GM21360 (cell line): ENCODE data around the gene SEL1L.
A peak's percentile ranks its signal among the peaks of the same experiment; 100 is the strongest.
"Not testable (repeated sequence)": the region's sequence is repeated elsewhere in the genome, so short reads cannot be mapped to it uniquely, and the experiment has no call there.

Experiments
- ATAC-seq: cut with Tn5 transposase; IDR thresholded peaks from one replicate; pipeline ENCODE4 v1.9.1; 2021; ENCODE audit warnings: mild to moderate bottlenecking, moderate library complexity; ENCODE audit not compliant: unreplicated experiment

The SEL1L gene

DNA sequence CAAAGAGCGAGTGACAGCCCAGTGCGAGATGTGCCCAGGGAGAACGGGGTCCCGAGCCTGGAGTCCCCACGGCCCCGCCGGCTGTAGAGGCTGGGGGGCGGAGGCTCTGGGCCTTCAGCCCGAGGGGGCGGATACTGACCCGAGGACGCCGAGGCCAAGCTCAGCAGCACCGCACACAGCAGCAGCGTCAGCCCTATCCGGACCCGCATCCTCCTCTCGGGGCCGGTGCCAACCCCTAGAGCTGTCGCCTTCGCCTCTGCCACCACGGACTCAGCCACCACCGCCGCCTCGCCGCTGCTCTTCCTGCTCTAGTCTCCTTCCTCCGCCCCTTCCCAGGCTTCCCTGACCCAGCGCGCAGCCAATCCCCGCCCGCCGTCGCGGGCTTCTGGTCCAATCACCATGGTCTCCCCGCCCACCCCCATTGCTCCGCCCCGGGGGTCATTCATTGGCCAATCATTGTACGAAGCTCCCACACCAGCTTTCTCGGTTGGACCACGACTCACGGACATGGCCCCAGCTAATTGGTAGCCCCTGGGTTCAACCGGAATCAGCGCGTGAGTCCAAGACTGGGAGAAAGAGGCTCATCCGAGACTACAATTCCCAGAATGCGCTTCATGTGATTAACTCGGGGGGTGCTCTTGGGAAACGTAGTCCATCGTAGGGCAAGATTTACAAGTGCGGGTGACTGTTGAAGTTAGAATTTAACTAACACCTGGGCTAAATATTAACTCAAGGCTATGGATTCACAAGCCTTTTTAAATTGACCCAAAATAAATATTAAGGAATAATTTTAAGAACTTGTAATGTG, at the start of gene SEL1L:
Gene SEL1L (minus strand): TSS at position 318 of the 808 bp plus-strand sequence. CDS start 109 bp downstream, at position 209.
- peak; percentile 94 for ATAC-seq

DNA sequence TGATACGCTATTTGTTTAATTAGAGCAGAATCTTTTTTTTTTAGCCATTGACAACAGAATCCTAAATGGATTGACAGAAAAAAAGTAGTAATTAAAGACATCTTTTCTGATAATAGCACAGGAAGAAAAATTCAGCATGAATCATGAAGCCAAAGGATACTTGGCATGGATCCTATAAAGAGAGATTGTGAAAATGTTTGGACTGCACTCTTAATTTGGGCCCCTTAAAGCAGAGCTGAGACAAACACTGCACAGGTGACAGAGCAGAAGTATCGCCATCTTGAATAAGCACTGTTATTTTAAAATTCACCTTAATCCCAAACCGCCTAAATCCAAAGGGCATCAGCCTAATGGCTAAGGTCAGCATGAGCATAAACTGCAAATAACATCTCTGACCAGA, 48.8 kb upstream of the SEL1L start:
- ATAC-seq, result no peak

DNA sequence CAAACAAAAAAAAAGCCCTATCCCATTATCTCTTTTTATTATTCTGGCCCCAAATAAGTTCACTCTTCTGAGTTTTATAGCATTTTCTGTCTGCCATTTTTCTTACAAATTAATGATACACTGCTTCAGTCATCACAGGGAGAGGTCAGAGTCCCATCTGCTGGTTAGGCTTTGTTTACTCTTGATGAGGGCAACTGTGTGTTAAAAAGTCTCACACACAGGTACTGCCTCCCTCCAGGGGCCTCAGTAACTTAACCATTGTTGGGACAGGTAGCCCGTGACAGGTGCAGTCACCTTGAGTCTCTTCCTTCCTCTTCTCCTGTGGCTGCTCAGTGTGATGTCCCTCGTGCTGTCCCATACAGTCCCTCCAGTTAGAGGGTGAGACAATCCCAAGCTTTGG, 45.5 kb upstream of the SEL1L start:
- no peak for ATAC-seq

DNA sequence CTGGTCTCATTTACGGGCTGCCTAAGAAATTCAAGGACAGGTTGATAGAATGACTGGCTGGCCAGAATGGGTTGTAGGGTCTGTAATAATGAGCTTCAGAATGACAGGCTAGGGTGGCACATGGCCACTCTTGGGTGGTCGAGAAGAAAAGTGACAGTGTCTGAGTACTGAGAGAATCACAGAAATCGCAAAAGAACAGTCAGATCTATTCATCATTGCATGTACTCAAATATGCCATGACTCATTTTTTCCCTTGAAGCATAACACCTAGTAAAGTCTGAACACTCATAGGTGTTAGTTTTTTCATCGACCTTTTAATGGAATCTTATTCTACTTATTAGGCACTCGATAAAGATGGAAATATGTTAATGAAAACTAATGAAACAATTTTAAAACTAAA, 37.8 kb upstream of the SEL1L start:
- no peak for ATAC-seq

DNA sequence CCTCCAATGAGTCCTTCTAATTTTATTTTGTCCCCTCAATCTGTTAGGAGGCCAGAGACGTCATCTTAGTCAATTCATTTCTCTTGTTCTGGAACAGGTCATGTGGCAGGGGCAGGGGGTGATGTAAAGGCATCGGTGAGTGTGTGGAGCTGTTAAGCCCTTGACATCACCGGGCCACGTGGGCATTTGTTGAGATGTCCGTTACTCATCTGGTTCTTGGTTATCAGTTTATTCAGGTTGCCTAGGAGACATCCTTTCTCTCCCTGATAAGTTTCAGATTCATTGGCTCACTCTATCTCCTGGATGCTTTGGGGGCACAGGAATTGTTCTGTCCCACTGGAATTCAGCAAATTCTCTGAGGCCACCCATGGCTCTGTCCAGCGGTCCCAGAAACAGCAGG, 33.6 kb upstream of the SEL1L start:
- no peak for ATAC-seq

DNA sequence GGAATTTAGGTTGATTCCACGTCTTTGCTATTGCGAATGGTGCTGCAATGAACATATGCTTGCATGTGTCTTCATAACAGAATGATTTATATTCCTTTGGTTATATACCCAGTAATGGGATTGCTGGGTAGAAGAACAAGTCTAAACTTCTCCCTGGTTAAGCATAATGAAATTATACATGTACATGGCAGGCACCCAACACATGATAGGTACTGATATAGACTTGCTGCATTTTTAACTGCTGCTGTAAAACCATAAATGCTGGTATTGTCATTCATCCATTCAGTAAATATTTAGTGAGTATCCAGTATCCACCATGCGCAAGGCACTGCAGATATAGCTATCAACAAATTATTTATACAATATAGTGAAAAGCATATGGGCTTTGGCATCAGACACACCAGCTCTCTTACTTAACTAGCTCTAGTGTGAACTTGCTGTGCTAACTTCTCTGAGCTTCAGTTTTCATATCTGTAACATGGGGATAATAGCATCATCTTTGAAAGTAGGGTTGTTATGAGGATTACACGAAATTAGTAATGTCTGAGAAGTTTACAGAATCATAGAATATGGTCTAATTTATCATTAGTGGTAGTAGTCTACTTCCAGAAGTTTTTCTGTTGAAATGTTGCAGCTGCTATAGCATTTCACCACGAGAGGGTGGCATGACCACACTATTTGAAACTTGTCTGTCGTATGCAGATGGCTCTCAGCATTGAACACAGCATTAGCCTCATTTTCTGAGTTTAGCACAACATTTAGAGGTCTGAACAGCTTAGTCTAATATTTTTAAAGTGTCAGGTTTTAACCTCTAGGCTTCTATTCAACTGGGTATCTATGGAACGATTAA, 32.0 kb upstream of the SEL1L start:
- ATAC-seq, result peak; percentile 84

DNA sequence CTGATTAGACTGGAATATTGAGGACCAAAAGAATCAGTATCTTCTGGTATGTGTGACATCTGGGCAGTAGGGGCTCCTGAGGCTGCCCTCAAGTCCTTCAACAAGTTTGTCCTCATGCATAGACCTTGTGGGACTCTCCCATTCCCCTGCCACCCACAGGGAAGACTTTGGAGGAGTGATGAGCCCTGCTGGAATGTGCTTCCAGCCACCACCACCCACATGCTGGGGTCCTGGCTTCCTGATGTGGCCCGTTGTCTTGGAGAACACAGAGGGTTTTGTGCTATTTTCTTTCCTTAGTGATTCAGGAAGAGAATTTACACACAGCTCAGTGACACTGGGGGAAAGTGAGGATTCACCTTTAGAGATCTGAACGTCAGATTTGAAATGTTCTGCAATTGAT, 29.2 kb upstream of the SEL1L start:
- ATAC-seq, result no peak

DNA sequence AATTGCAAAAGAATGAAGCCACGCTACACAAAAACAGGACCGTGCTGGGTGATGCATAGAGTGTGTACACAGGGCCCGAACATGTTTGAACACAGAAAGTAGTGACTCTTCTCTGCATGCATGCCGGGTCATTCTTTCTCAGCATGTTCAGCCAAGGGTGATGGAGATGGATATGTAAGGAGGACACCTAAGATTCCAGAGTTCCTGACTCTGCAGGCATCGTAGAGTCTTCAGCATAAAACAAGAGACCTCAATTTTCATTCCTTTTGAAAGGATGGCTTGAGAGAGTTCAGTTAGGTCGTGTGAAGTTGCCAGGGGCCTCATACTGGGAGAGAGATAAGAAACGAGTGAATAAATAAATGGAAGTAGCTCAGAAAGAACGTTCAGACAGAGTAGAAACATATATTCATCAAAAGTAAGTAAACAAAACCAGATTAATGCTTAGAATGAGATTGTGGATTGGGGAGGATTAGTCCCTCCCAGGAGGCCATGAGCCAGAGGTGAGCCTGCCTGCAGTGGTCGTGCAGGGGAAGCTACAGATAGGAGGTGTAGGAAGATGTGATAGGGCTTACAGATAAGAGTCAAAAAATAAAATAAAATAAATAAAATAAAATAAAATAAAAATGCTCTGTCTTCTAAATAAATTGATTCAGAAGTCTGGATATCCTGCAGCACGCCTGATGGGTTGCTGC, 27.6 kb upstream of the SEL1L start:
- no peak for ATAC-seq

DNA sequence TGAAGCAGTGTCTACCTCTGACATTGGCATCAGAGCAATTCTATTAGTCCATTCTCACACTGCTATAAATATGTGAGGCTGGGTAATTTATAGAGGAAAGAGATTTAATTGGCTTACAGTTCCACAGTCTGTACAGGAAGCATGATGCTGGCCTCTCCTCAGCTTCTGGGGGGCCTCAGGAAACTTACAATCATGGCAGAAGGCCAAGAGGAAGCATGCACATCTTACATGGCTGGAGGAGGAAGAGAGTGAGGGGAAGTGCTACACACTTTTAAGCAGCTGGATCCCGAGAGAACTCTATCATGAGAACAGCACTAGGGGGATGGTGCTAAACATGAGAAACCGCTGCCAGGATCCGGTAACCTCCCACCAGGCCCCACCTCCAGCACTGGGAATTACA, 25.7 kb upstream of the SEL1L start:
- ATAC-seq, result no peak

DNA sequence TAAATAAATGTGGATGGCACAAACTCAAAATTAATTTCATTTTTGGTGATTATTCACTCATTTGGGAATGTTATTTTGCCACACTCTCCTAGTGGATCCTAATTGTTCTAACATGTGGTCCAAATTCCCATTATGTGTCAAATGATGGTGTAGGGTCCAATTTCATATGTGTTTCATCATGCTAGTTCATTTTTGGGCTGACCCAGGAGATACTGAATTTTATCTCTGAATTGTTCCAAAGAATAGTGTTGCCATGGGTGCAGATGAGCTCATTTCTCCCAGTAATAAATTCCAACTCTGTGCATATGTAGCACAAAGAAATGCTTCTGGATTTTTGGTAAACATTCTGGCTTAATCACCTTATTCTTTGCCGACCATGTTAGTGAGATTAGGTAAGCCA, 23.5 kb upstream of the SEL1L start:
- ATAC-seq, result no peak

DNA sequence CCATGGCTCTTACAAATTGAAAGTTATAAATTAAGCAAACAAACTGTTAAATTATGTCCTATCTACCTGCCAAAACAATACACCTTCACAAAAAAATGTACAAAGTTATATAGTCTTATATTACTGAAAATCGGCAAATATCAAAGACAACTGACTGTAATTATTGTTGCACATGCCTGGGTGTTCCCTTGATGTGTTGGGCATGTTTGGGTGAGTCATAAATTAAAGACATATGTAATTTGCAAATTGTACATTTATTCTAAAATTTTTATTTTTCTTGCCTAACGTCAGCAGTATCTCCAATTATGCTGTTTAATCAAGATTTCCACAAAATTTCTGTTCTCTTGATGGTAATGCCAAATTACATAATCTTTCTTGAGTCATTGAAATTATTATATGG, 22.0 kb upstream of the SEL1L start:
- ATAC-seq, result no peak

DNA sequence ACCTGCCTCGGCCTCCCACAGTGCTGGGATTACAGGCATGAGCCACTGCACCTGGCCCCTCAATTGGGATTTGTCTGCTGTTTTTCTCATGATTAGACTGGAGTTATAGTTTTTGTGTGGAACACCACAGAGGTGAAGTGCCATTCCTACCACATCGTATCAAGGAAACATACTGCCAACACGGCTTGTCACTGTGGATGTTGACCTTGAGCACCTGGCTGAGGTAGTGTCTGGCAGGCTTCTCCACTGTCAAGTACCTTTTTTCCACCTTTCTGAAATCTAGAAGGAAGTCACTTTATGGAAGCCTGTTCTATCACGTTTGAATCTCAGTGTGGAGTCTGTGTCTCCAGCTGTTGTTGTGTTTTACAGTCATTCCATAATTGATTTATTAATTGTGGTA, 21.4 kb upstream of the SEL1L start:
- no peak for ATAC-seq

DNA sequence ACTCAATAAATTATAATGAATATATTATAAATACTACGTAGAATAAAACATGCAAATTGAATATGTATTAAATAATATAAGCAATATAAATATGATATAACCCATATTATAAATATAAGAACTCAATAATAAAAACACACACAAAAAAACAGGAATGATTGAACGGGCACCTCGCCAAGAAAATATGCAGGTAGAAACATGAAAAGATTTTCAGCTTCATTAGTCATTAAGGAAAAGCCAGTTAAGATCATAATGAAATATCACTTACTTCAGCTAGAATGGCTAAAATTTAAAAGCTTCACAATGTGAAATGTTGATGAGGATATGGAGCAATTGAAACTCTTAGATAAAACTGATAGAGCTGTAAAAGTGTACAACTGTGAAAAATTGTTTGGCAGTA, 17.8 kb upstream of the SEL1L start:
- ATAC-seq, result no peak

DNA sequence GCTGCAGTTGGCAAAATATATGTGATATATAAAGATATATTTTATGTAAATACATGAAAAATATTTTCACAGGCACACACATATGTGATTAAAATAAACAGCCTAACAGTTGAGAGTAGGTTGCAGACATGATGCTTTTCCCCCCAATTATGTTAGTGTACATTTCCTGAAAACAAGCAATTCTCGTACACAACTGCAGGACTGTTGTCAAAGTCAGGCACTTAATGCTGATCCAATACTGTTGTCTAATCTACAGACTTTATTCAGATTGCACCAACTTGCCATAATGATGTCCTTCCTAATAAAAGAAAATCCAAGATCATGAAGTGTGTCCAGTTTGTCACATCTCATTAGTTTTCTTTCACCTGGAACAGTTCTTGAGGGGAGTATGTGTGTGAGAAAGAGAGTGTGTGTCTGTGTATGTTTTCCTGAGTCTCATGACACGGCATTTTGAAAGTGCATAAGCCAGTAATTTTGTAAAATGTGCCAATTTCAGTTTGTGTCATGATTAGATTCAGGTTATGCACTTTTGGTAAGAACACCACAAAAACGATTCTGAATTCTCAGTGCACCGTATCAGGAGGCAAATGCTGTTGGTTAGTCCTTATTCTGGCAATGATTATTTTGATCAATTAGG, 16.5 kb upstream of the SEL1L start:
- ATAC-seq, result peak; percentile 94

DNA sequence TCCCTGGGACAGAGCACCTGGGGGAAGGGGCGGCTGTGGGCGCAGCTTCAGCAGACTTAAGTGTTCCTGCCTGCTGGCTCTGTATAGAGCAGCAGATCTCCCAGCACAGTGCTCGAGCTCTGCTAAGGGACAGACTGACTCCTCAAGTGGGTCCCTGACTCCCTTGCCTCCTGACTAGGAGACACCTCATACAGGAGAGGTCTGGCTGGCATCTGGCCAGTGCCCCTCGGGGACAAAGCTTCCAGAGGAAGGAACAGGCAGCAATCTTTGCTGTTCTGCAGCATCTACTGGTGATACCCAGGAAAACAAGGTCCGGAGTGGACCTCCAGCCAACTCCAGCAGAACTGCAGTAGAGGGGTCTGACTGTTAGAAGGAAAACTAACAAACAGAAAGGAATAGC, 7.6 kb upstream of the SEL1L start:
- ATAC-seq, result not testable (repeated sequence)

DNA sequence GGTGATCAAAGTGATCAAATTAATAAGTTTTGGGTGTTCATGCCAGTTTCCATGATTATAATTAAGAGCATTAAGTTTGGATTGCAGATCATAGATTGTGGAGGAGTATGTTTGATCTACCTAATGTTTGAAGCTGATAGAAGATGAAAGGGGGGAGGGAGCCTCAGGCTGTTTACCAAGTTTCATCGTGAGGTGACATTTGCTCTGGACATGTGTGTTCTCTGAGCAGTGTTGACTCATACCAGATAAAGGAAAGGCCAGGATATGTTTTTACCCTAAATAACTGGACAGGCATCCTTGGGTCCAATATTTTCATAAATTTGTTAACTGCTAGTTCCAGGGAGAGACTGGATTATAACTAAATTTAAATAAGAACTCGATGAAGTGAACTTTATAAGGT, 3.5 kb upstream of the SEL1L start:
- ATAC-seq, result no peak

DNA sequence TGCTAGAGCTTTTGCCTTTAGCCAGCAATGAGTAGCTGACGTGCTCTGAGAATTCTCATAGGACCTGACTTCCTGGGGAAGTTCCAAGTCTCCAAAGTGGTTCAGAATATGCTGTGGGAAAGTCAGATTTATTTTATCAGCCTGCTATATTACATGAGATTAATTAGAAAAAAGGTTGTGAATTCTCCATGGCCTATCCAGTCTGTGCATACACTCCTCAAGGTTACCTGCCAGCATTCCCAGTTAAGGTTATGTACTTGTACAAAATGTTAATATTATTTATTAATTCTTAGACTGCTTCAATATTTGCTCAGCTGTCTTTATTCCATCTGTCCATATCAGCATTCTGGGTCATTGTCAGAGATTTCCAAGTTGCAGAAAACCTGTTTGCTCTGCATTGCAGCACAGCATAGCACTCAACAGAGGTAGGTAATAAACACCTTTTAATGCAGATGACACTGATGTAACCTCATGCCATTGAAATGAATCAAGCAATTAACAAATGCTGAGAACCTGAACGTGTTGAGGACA, 2.7 kb upstream of the SEL1L start:
- no peak for ATAC-seq

DNA sequence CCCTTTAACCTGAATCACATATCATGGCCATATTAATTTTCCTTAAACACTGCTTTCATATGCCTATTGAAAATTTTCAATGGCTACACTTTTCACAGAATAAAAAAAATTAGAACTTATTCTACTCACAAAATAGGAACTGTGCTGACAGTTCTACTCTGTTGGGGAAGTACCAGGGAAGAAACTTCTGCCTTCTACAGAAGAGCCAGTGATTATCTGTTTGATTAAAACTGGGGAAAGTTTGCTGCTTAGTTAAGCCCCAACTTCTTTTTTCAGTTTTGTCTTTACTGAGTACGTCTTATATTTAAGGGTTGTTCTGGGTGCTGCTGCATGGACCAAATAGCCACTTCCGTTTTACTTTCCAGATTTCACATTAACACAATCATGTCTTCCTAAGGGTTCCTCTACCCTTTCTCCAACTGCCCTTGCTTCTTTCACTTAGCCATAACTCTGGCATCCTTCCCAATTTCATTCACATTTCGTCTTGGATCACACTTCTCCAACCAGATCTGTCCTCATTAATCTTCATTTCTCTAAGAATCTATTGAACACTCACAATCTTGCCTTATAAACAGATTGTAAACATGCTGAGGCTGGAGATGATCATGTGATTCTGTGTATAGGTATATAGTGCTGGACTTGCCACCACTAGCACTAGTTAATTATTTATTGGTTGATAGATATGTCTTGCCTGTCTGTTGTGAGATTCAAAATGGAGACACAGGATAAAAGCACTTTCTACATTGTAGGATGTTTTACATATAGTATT, 1.9 kb upstream of the SEL1L start:
- peak; percentile 26 for ATAC-seq

DNA sequence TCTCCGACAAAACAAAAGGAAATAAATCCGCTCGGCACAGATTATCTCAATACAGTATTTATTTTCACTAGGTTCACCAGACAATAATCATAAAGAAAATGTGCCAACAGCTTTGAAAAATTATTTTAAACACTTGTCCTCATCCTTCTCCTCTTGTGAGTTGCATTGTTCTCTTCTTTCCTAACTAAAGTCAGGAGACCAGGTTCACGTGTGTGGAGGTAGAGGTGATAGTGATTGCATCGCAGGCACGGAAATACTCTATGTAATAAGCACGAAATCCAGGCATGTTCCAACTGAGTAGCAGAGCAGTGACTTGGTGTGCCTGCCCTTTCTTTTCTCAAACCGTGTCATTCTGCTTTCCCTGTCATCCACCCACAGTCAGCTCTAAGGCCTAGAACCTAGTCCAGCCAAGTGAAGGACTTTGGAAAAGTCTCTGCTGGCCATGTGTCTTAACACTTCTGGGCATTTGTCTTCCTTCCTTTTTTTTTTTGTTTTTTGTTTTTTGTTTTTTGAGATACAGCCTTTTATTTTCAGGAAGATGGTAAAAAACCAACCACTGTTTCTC, 939 bp upstream of the SEL1L start:
- ATAC-seq, result no peak

DNA sequence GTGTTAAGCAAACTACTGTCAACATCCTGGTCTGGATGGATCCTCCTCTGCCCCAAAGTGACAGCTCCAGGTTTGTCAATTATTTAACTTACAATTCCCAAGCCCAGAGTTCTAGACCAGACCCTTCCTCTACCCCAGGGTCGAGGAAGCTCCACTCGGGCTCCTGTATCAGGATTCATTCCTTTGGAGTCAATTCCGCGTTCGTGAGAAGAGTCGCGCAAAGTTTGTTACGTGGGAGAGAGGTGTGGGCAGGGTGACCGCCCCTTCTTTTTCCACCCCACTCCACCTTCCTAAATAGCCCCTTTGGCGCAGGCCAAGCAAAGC, 479 bp downstream of the SEL1L start:
- ATAC-seq, result no peak
